ENCODE measurements around the gene CFAP107. TPM values are rescaled to one million over a fixed set of nuclear protein-coding genes. Genes with fewer than 3 reads are reported as not detected.
"Not testable (repeated sequence)": the region's sequence is repeated elsewhere in the genome, so short reads cannot be mapped to it uniquely, and the experiment has no call there.

The CFAP107 gene
- total RNA-seq, 2 experiments from 2014 or later, result not detected

DNA sequence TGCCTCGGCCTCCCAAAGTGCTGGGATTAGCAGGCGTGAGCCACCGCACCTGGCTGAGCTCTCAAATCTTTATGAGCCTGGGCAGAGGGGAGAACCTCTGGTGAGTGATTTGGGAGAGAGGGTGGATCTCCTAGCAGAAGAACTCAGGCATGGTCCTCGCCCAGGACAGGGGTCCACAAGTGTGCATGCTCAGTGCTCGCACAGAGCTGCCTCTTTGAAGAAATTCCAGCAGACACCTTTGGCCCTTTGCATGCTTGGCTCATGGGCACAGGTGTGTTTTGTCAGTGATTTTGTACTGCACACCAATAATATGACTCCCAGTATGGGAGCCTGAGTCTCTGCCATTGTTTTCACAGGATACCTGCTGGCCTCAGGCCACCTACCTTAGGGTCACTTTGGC is 15.8 kb downstream of the CFAP107 start:
- Mint-ChIP-seq H3K4me3 (no peak overlapping the region), H3K4me1 (no peaks in the 10 kb centered on the region), H3K27ac (no peak overlapping the region), H3K27me3 (peaks cover 17% of the 10 kb centered on the region), H3K9me3 (no peaks in the 10 kb centered on the region), H3K36me3 (no peaks in the 10 kb centered on the region)
- no peak for DNase-seq

DNA sequence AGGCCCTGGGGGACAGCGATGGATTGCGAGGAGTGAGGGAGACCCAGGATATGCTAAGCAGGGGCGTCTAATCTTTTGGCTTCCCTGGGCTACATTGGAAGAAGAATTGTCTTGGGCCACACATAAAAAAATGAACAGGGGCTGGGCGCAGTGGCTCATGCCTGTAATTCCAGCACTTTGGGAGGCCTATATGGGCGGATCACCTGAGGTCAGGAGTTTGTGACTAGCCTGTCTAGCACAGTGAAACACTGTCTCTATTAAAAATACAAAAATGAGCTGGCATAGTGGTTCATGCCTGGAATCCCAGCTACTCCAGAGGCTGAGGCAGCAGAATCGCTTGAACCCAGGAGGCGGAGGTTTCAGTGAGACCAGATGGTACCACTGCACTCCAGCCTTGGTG is 16.8 kb downstream of the CFAP107 start:
- Mint-ChIP-seq H3K4me3 (no peak overlapping the region), H3K27me3 (peaks cover 23% of the 10 kb centered on the region), H3K9me3 (no peaks in the 10 kb centered on the region), H3K36me3 (no peaks in the 10 kb centered on the region), H3K27ac (no peak overlapping the region), H3K4me1 (no peaks in the 10 kb centered on the region)
- no peak for DNase-seq

DNA sequence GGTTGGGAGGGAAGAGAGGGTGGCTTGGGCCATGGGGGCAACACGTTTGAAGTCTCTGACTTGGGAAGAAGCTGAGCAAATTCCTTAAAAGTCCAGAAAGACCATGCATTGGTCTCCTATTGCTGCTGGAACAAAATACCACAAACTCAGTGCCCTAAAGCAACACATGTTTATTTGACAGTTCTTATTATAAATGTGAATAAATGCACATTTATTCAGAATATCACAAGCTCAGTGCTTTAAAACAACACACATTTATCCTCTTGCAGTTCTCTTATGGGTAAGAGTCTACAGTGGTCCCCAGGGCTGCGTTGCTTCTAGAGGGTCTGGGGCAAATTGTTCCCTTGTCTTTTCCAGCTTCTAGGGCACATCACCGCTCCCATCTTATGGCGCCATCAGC is 17.5 kb downstream of the CFAP107 start:
- Mint-ChIP-seq H3K4me1 (no peaks in the 10 kb centered on the region), H3K36me3 (no peaks in the 10 kb centered on the region), H3K27ac (no peak overlapping the region), H3K27me3 (peaks cover 19% of the 10 kb centered on the region), H3K9me3 (no peaks in the 10 kb centered on the region), H3K4me3 (no peak overlapping the region)
- no peak for DNase-seq

DNA sequence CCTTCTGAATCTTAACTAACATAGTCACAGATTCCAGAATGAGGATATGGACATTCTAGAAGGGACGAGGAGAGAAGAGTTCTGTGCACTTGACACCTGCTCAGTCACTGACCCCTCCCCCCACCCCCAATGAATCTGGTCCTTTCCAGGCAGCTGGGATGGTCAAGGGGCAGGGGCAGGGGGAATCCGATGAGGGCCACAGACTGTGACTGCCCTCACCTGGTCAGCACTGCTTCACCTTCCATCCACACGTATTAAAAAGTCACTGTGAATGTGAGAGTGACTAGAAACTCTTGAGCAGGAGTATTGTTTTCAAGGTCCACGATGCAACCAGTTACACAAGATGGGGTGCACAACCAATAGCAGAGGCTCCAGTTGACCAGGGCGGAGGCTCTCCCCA is 18.0 kb downstream of the CFAP107 start:
- no peaks in the 10 kb centered on the region for H3K9me3 Mint-ChIP-seq
- H3K27ac Mint-ChIP-seq, result no peak overlapping the region
- no peak for DNase-seq
- peaks cover 18% of the 10 kb centered on the region for H3K27me3 Mint-ChIP-seq
- H3K4me3 Mint-ChIP-seq, result no peak overlapping the region
- H3K4me1 Mint-ChIP-seq, result no peaks in the 10 kb centered on the region
- H3K36me3 Mint-ChIP-seq, result no peaks in the 10 kb centered on the region

DNA sequence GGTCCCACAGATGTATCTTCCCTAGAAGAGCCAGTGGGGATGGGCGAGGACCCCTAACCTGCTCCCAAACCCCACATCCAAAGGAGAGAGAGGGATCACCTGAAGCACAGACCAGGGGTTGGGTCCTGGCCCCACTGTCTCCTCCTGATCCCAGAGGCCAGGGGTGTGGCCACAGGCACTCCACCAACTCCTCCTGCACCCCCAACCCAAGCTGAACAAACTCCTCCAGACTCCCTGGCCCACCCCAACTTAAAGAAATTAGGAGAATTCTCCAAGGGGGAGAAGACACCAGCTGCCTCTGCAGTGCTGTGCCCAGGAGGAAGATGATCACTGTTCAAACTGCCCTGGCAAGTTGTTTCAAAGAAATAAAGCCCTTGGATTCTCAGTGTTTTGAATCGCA is 23.0 kb downstream of the CFAP107 start:
- H3K27me3 Mint-ChIP-seq, result peaks cover 34% of the 10 kb centered on the region
- H3K36me3 Mint-ChIP-seq, result no peaks in the 10 kb centered on the region
- H3K27ac Mint-ChIP-seq, result no peak overlapping the region
- H3K4me1 Mint-ChIP-seq, result no peaks in the 10 kb centered on the region
- no peaks in the 10 kb centered on the region for H3K9me3 Mint-ChIP-seq
- no peak overlapping the region for H3K4me3 Mint-ChIP-seq
- no peak for DNase-seq

DNA sequence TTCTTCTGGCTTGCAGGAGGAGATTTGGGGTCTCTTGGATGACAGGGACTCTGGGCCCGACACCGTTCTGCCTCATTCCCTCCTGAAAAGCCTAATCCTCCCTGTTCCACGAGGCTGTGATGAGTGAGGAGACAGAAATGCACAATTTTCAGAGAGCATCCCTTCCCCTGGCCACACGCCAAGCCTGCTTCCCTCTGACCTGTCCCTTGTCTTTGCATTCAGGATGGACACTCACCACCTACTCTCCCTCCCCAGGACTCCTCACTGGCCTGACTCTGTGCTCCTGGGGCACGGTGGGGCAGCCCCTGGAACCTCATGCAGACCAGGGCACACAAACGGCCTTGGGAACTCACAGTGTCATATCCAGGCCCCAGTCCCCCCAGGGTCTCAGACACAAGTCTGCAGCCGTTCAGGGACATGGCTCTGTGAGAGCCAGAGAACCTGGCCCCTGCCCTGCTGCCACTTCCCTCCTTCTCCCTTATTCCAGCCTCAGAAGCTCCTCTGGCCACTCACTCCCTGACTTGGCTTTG is 24.0 kb downstream of the CFAP107 start:
- peaks cover 39% of the 10 kb centered on the region for H3K27me3 Mint-ChIP-seq
- H3K27ac Mint-ChIP-seq, result no peak overlapping the region
- H3K4me1 Mint-ChIP-seq, result no peaks in the 10 kb centered on the region
- no peak overlapping the region for H3K4me3 Mint-ChIP-seq
- H3K9me3 Mint-ChIP-seq, result no peaks in the 10 kb centered on the region
- H3K36me3 Mint-ChIP-seq, result no peaks in the 10 kb centered on the region
- no peak for DNase-seq

DNA sequence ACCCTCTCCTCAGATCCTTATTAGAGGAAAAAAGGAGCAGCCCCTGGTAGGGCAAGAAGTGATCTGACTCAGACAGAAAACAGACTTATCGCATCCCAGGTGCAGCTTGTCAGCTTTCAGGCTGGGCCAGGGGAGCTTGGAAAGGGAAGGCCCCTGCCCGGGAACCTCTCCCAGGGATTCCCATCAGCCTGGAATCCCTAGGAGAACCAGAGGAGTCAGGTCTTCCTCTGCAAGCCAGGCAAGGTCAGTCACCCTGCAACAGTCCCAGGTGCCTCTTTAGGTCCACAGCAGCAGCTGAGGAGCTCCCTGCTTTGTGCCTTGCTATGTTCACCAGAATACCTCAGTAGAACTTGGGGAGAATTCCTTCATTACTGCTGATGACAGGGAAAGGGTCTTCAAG is 24.6 kb downstream of the CFAP107 start:
- Mint-ChIP-seq H3K9me3 (no peaks in the 10 kb centered on the region), H3K36me3 (no peaks in the 10 kb centered on the region), H3K4me1 (no peaks in the 10 kb centered on the region), H3K4me3 (no peak overlapping the region), H3K27ac (no peak overlapping the region), H3K27me3 (peaks cover 40% of the 10 kb centered on the region)
- DNase-seq, result no peak

DNA sequence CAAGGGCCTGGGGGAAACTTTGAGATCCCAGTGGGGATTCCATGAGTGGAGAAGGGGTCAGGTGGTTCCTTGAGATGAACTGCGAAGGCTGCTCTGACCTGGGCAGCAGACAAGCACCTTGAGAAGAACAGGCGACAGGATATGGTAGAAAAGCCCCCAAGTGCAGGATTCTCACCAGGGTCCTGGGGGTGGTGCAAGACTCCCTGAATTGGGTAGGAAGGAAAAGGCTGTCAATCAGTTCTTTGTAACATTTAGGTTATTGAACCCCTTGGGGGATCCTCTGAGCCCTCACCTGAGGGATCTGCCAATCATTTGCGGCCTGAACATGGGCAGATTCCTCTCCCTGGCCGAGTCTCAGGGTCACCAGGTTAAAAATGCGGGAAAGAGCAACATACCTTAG is 25.2 kb downstream of the CFAP107 start:
- no peaks in the 10 kb centered on the region for H3K4me1 Mint-ChIP-seq
- no peak for DNase-seq
- H3K27me3 Mint-ChIP-seq, result peaks cover 40% of the 10 kb centered on the region
- no peaks in the 10 kb centered on the region for H3K36me3 Mint-ChIP-seq
- no peak overlapping the region for H3K4me3 Mint-ChIP-seq
- H3K27ac Mint-ChIP-seq, result no peak overlapping the region
- no peaks in the 10 kb centered on the region for H3K9me3 Mint-ChIP-seq

DNA sequence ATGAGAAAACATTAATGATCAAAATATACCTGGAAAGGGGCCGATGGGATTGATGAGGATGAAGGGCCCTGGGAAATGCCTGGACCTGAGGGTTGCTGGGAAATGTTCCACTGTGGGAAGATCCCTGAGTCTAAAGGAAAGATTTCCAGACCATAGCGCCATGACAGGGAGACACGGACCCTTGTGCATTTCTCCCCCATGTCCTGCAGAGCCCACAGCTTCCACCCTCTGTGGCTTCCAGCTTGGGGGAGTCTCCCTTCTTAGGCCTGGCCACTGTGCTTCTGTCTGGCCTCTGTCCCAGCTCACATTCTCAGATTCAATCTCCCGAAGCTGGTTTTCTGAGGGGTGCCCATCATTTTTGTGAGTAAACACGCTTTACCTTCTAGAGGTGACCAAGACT is 26.5 kb downstream of the CFAP107 start:
- Mint-ChIP-seq H3K4me1 (no peaks in the 10 kb centered on the region), H3K9me3 (no peaks in the 10 kb centered on the region), H3K27ac (no peak overlapping the region), H3K27me3 (peaks cover 38% of the 10 kb centered on the region), H3K4me3 (no peak overlapping the region), H3K36me3 (no peaks in the 10 kb centered on the region)
- DNase-seq, result no peak

DNA sequence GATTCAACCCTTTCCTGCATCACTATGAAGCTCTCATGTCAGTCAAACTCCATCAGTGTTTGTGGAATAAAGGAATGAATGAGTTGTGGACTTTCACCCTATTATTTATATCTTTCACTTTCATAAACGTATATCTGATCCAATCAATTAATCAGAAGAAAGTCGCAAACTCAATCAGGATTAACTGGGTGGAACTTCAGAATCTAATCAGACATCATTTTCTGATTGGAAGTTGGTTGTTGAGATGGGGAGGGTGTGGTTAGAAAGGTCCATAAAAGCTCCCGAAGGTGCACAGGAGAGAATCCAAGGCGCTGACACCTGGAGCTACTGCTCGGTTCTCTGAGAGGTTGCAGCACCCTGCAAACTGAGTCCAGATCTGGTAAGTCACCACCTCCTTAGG is 27.4 kb downstream of the CFAP107 start, which contains the start of gene PRAMEF12:
PRAMEF12 (plus strand) TSS at position 301 of the 400 bp plus-strand sequence. CDS start 1,130 bp downstream, outside the sequence.
- DNase-seq, result no peak
- Mint-ChIP-seq H3K36me3 (no peaks in the 10 kb centered on the region), H3K27me3 (peaks cover 40% of the 10 kb centered on the region), H3K4me1 (no peaks in the 10 kb centered on the region), H3K27ac (no peak within 1 kb of the TSS), H3K4me3 (no peak within 1 kb of the TSS), H3K9me3 (no peaks in the 10 kb centered on the region)

DNA sequence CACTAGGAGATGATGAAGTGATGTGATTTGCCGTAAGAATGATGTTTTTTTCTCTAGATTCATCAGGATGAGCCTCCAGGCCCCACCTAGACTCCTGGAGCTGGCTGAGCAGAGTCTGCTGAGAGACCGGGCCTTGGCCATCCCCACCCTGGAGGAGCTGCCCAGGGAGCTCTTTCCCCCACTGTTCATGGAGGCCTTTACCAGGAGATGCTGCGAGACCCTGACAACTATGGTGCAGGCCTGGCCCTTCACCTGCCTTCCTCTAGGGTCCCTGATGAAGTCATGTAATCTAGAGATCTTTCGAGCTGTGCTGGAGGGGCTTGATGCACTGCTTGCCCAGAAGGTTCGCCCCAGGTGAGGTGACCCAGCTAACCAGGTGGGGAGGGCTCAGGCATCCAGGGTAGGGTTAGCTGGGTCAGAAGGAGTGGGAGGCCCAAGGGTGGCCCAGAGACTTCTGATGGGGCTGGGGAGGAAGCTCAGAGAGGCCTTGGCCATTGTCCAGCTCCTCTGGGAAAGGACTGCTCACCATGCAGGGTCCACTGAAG is 28.9 kb downstream of the CFAP107 start:
- DNase-seq, result no peak
- H3K36me3 Mint-ChIP-seq, result no peaks in the 10 kb centered on the region
- H3K4me1 Mint-ChIP-seq, result no peaks in the 10 kb centered on the region
- no peaks in the 10 kb centered on the region for H3K9me3 Mint-ChIP-seq
- peaks cover 36% of the 10 kb centered on the region for H3K27me3 Mint-ChIP-seq
- no peak overlapping the region for H3K27ac Mint-ChIP-seq
- H3K4me3 Mint-ChIP-seq, result no peak overlapping the region

DNA sequence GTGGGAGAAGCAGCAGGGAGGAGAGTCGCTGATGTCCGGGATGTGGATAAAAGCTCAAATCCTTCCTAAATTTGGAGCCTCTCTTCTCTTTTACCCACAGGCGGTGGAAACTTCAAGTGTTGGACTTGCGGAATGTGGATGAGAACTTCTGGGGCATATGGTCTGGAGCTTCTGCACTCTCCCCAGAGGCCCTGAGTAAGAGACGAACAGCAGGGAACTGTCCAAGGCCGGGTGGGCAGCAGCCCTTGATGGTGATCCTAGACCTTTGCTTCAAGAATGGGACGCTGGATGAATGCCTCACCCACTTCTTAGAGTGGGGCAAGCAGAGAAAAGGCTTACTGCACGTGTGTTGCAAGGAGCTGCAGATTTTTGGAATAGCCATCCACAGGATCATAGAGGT is 29.4 kb downstream of the CFAP107 start:
- H3K27ac Mint-ChIP-seq, result no peak overlapping the region
- H3K4me3 Mint-ChIP-seq, result no peak overlapping the region
- peaks cover 30% of the 10 kb centered on the region for H3K27me3 Mint-ChIP-seq
- H3K4me1 Mint-ChIP-seq, result no peaks in the 10 kb centered on the region
- no peaks in the 10 kb centered on the region for H3K9me3 Mint-ChIP-seq
- H3K36me3 Mint-ChIP-seq, result no peaks in the 10 kb centered on the region
- no peak for DNase-seq

DNA sequence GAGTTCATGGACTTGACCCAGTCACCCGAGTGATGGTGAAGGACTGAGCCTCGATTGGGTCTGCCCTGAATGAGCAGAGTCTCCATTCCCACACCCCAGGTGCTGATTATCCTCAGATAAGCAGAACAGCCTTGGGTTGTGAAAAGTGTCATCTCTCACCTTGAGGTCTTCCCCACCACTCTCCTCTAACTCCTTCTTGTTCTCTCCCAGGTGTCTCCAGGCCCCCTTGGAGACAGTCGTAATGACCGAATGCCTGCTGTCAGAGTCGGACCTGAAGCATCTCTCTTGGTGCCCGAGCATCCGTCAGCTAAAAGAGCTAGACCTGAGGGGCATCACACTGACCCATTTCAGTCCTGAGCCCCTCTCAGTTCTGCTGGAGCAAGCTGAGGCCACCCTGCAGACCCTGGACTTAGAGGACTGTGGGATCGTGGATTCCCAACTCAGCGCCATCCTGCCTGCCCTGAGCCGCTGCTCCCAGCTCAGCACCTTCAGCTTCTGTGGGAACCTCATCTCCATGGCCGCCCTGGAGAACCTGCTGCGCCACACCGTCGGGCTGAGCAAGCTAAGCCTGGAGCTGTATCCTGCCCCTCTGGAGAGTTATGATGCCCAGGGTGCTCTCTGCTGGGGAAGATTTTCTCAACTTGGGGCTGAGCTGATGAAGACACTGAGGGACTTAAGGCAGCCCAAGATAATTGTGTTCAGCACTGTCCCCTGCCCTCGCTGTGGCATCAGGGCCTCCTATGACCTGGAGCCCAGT is 31.0 kb downstream of the CFAP107 start:
- Mint-ChIP-seq H3K4me3 (no peak overlapping the region), H3K36me3 (no peaks in the 10 kb centered on the region), H3K27me3 (peaks cover 20% of the 10 kb centered on the region), H3K4me1 (no peaks in the 10 kb centered on the region), H3K9me3 (no peaks in the 10 kb centered on the region), H3K27ac (no peak overlapping the region)
- no peak for DNase-seq

DNA sequence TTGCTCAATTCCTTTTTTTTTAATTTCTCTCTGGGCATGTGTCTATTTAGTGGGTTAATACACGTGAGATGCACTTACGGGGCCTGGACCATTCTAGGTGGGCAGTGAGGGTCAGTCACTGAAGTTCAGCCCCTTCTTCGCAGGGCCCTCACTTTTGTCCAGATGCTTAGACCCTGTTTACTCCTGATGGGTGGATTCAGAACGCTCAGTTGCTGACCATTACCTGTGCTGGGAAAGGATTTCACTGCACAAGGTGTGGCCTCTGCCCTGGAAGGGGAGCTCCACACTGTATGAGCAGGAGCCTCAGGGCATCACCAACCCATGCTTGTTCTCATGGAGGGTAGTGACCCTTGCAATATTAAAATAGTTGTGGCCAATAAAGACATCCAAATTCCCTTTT is 32.1 kb downstream of the CFAP107 start:
- Mint-ChIP-seq H3K4me1 (no peaks in the 10 kb centered on the region), H3K27ac (no peak overlapping the region), H3K4me3 (no peak overlapping the region)

DNA sequence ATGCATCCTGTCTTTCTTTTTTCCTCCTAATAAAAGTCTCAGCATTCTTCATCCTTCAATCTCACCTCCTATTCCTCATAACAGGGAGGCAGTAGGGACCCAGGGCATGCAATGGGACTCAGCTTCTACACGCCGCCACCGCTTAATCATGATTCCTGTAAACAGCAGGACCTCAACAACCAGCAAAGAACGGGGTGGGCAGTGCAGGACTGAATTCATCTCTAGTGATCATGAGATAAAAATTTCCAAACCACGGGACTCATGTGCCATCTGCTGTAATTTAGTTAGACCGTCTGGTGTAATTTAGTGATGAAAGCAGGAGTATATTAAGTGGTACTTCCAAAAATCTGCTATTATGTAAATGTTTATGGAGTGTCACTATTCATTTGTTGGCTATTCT is 32.9 kb downstream of the CFAP107 start:
- no peak overlapping the region for H3K27ac Mint-ChIP-seq
- H3K9me3 Mint-ChIP-seq, result peaks cover 4% of the 10 kb centered on the region
- no peaks in the 10 kb centered on the region for H3K4me1 Mint-ChIP-seq
- no peaks in the 10 kb centered on the region for H3K36me3 Mint-ChIP-seq
- H3K27me3 Mint-ChIP-seq, result peaks cover 12% of the 10 kb centered on the region
- DNase-seq, result no peak
- no peak overlapping the region for H3K4me3 Mint-ChIP-seq

More for the DNA sequence above, 32.1 kb downstream of the CFAP107 start:
- H3K36me3 Mint-ChIP-seq, result no peaks in the 10 kb centered on the region
- no peaks in the 10 kb centered on the region for H3K9me3 Mint-ChIP-seq
- peaks cover 18% of the 10 kb centered on the region for H3K27me3 Mint-ChIP-seq
- DNase-seq, result no peak

DNA sequence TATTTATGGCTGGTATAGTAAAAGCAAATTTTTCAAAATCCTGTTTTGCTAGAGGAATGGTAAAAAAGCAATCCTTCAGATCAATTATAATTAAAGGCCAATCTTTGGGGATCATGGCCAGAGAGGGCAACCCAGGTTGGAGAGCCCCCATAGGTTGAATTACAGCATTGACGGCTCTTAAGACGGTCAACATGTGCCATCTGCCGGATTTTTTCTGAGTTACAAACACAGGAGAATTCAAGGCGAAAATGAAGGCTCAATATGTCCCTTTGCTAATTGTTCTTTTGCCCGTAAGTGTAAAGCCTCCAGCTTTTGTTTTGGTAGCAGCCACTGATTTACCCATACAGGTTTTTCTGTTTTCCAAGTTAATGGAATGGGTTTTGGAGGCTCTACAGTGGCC is 35.5 kb downstream of the CFAP107 start:
- not testable (repeated sequence) for H3K36me3 Mint-ChIP-seq, H3K4me3 Mint-ChIP-seq, H3K27me3 Mint-ChIP-seq, H3K27ac Mint-ChIP-seq, H3K4me1 Mint-ChIP-seq, DNase-seq
- H3K9me3 Mint-ChIP-seq, result peaks cover 18% of the 10 kb centered on the region
